Astrocyte (in vitro differentiated cells and primary cell): ENCODE data around the gene CPEB3.

Experiments used
- CTCF ChIP-seq: IDR thresholded peaks from 2 replicates; pipeline ENCODE4 v1.5.1; 2011; ENCODE audit warnings: low read depth, mild to moderate bottlenecking, inconsistent platforms, low read length, moderate library complexity; ENCODE audit not compliant: insufficient read depth
- EZH2 ChIP-seq: IDR thresholded peaks from 2 replicates; pipeline ENCODE4 v1.6.1; 2012; ENCODE audit warnings: mild to moderate bottlenecking, low read length, inconsistent platforms; ENCODE audit not compliant: insufficient read depth

GRCh38 chr10:92242380-92242779, 48.5 kb downstream of the CPEB3 start:
- TF ChIP-seq CTCF (no peak), EZH2 (no peak)
